ENCODE measurements around the gene CYP1A2.

DNA sequence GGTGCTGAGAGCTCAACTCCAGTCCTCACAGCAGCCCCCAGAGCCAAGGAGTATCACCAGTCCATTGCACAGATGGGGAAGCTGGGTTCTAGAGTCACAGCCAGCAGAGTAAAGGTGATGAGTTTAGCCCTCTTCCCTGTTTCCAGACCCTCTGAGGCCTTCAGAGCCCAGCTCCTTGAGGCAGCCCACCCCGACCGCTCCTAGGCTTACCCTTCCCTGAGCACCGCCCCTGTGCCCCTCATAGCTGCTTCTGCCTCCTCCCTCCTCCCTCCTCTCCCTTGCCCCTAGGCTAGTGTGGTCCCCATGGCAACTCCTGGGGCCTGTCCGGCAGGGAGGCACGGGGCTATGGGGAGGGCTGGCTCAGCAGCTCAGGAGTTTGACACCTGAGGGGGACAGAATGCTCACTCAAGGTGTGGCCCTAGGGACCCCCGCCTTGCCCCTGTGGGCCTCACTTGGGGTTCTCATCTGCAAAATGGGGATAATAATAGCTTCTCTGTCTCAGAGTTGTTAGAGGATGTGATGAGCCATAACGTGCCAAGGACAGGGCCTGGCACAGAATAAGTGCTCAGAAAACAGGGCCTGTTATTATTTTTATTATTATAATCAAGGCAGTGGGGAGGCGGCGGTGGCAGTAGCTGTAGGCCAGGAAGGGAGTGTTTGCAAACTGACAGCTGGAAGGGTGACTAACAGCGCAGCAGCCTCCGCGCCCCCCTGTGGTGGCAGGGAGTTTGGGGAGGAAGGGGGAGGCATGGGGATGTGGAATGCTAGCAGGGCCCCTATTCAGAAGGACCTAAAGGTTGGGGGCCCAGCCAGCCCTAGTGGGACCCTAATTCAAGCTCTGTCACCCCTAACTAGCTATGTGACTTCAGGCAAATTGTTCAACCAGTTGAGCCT is 44.7 kb downstream of the CYP1A2 start:
- TF ChIP-seq, protein P1, sequence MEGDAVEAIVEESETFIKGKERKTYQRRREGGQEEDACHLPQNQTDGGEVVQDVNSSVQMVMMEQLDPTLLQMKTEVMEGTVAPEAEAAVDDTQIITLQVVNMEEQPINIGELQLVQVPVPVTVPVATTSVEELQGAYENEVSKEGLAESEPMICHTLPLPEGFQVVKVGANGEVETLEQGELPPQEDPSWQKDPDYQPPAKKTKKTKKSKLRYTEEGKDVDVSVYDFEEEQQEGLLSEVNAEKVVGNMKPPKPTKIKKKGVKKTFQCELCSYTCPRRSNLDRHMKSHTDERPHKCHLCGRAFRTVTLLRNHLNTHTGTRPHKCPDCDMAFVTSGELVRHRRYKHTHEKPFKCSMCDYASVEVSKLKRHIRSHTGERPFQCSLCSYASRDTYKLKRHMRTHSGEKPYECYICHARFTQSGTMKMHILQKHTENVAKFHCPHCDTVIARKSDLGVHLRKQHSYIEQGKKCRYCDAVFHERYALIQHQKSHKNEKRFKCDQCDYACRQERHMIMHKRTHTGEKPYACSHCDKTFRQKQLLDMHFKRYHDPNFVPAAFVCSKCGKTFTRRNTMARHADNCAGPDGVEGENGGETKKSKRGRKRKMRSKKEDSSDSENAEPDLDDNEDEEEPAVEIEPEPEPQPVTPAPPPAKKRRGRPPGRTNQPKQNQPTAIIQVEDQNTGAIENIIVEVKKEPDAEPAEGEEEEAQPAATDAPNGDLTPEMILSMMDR (IDR thresholded peaks at IDR 0.05) = no peak
- TF ChIP-seq POLR2A (IDR thresholded peaks at IDR 0.05) = no peak
